Measurements from ENCODE around the gene ADCY5.

- TF ChIP-seq, protein P1, sequence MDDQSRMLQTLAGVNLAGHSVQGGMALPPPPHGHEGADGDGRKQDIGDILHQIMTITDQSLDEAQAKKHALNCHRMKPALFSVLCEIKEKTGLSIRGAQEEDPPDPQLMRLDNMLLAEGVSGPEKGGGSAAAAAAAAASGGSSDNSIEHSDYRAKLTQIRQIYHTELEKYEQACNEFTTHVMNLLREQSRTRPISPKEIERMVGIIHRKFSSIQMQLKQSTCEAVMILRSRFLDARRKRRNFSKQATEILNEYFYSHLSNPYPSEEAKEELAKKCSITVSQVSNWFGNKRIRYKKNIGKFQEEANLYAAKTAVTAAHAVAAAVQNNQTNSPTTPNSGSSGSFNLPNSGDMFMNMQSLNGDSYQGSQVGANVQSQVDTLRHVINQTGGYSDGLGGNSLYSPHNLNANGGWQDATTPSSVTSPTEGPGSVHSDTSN (IDR thresholded peaks at IDR 0.05): no peak
- TF ChIP-seq CTCF (IDR thresholded peaks at IDR 0.05) (no peak), ESRRA (IDR thresholded peaks at IDR 0.05; ENCODE audit: borderline replicate concordance, low read length) (no peak), RFX5 (IDR thresholded peaks at IDR 0.05) (no peak), EHMT2 (IDR thresholded peaks at IDR 0.05; ENCODE audit: low read depth) (no peak), POLR2A (IDR thresholded peaks at IDR 0.05; ENCODE audit: low read length) (no peak), ZSCAN20 (CRISPR knock-in tag; IDR thresholded peaks at IDR 0.05) (no peak)
Observed at GRCh38 chr3:123281929-123282328, 167.0 kb downstream of the ADCY5 start.

Measured in A549 (cell line).